ENCODE data around the gene AHNAK2.

DNA sequence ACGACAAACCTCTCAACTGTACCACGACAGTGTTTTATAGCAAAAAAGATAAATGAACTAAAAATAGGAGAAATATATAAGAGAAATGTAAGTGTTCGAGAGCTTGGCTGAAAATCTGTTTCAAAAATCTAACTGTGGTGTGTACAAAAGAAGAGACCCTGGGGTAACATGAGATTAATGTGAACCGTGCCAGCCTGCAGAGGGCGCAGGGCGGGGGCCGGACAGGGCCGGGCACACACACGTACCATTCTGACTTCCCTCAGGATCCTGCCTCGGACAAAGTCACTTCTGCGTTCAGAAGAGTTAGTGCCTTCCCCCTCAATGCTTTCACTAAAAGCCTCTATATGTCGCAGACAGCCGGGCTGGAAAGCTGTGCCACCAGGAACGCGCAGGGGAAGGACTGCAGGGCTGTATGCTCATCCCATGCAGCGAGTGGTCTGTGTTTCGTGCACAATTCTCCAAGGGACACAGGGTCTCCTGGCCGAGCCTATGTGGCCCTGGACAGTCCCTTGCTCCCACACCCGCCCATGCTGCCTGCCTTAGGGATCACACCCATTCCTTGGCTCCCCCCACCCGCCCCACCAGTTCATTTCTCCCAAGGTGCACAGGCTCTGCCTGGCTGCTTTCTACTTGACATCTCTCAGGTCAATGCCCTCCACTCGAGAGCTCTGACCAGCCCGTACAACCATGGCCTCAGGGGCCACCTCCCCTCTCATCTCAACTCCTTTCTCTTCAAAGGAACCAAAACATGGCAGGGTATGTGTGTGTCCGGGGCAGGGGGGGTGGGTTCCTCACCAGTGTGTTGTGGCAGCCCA, 34.2 kb upstream of the AHNAK2 start:
- TF ChIP-seq, protein P1, sequence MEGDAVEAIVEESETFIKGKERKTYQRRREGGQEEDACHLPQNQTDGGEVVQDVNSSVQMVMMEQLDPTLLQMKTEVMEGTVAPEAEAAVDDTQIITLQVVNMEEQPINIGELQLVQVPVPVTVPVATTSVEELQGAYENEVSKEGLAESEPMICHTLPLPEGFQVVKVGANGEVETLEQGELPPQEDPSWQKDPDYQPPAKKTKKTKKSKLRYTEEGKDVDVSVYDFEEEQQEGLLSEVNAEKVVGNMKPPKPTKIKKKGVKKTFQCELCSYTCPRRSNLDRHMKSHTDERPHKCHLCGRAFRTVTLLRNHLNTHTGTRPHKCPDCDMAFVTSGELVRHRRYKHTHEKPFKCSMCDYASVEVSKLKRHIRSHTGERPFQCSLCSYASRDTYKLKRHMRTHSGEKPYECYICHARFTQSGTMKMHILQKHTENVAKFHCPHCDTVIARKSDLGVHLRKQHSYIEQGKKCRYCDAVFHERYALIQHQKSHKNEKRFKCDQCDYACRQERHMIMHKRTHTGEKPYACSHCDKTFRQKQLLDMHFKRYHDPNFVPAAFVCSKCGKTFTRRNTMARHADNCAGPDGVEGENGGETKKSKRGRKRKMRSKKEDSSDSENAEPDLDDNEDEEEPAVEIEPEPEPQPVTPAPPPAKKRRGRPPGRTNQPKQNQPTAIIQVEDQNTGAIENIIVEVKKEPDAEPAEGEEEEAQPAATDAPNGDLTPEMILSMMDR (IDR thresholded peaks at IDR 0.05 in 2 of 3, conservative IDR thresholded peaks at IDR 0.05 in 1 of 3; ENCODE audit: borderline replicate concordance in 1 of 3, insufficient read depth in 1 of 3, low read depth in 2 of 3, low read length in 2 of 3), result peak; percentile 16 to 42 (median 33); a peak in 4 of 6 replicates
- TF ChIP-seq ZNF274 (IDR thresholded peaks at IDR 0.05; ENCODE audit: low read depth, low read length) (no peak), POLR2AphosphoS5 (IDR thresholded peaks at IDR 0.05; ENCODE audit: low read depth, low read length) (no peak), POLR2A (IDR thresholded peaks at IDR 0.05; ENCODE audit: borderline replicate concordance, extremely low read depth, insufficient read depth, insufficient read length) (no peak), SP1 (IDR thresholded peaks at IDR 0.05; ENCODE audit: low read depth) (no peak), YY1 (IDR thresholded peaks at IDR 0.05; ENCODE audit: extremely low read depth, insufficient replicate concordance, low read depth, low read length) (no peak), RAD21 (IDR thresholded peaks at IDR 0.05; ENCODE audit: low read depth) (no peak; the same call in 1 of the 2 replicates)
- TF ChIP-seq, protein P2, sequence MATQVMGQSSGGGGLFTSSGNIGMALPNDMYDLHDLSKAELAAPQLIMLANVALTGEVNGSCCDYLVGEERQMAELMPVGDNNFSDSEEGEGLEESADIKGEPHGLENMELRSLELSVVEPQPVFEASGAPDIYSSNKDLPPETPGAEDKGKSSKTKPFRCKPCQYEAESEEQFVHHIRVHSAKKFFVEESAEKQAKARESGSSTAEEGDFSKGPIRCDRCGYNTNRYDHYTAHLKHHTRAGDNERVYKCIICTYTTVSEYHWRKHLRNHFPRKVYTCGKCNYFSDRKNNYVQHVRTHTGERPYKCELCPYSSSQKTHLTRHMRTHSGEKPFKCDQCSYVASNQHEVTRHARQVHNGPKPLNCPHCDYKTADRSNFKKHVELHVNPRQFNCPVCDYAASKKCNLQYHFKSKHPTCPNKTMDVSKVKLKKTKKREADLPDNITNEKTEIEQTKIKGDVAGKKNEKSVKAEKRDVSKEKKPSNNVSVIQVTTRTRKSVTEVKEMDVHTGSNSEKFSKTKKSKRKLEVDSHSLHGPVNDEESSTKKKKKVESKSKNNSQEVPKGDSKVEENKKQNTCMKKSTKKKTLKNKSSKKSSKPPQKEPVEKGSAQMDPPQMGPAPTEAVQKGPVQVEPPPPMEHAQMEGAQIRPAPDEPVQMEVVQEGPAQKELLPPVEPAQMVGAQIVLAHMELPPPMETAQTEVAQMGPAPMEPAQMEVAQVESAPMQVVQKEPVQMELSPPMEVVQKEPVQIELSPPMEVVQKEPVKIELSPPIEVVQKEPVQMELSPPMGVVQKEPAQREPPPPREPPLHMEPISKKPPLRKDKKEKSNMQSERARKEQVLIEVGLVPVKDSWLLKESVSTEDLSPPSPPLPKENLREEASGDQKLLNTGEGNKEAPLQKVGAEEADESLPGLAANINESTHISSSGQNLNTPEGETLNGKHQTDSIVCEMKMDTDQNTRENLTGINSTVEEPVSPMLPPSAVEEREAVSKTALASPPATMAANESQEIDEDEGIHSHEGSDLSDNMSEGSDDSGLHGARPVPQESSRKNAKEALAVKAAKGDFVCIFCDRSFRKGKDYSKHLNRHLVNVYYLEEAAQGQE (IDR thresholded peaks at IDR 0.05; ENCODE audit: low read depth), result no peak
- TF ChIP-seq, protein P3, sequence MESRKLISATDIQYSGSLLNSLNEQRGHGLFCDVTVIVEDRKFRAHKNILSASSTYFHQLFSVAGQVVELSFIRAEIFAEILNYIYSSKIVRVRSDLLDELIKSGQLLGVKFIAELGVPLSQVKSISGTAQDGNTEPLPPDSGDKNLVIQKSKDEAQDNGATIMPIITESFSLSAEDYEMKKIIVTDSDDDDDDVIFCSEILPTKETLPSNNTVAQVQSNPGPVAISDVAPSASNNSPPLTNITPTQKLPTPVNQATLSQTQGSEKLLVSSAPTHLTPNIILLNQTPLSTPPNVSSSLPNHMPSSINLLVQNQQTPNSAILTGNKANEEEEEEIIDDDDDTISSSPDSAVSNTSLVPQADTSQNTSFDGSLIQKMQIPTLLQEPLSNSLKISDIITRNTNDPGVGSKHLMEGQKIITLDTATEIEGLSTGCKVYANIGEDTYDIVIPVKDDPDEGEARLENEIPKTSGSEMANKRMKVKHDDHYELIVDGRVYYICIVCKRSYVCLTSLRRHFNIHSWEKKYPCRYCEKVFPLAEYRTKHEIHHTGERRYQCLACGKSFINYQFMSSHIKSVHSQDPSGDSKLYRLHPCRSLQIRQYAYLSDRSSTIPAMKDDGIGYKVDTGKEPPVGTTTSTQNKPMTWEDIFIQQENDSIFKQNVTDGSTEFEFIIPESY (IDR thresholded peaks at IDR 0.05; ENCODE audit: extremely low read depth, insufficient replicate concordance, low read length), result no peak

All from HCT116 (cell line).